Epithelial cell of proximal tubule (primary cell): ENCODE measurements around the gene MAP3K2. TPM values are rescaled to one million over a fixed set of nuclear protein-coding genes. Genes with fewer than 3 reads are reported as not detected.

Source experiments
- DNase-seq: peaks from one replicate; pipeline ENCODE4 v3.0.0-alpha.2; 2011; ENCODE audit warnings: low read depth
- H3K4me3 ChIP-seq: 2 replicates; pipeline ENCODE4 v1.5.1; 2011; ENCODE audit warnings: low read depth, mild to moderate bottlenecking, low read length
- total RNA-seq: library from RNA; depleted of rRNA; stranded (reverse); fragments of >200 nt; gene quantifications from 2 replicates; pipeline ENCODE4 v1.2.3, GENCODE V29; 2015
- TF ChIP-seq, protein P1 (sequence below): conservative IDR thresholded peaks from 2 replicates; pipeline ENCODE4 v1.5.1; 2012; ENCODE audit warnings: low read depth, mild to moderate bottlenecking, low read length

MAP3K2 gene
- total RNA-seq, 1 donor from 2014 or later = 22.4 TPM

GRCh38 chr2:127428815-127429109 is 41.0 kb upstream of the MAP3K2 start:
- TF ChIP-seq, protein P1, sequence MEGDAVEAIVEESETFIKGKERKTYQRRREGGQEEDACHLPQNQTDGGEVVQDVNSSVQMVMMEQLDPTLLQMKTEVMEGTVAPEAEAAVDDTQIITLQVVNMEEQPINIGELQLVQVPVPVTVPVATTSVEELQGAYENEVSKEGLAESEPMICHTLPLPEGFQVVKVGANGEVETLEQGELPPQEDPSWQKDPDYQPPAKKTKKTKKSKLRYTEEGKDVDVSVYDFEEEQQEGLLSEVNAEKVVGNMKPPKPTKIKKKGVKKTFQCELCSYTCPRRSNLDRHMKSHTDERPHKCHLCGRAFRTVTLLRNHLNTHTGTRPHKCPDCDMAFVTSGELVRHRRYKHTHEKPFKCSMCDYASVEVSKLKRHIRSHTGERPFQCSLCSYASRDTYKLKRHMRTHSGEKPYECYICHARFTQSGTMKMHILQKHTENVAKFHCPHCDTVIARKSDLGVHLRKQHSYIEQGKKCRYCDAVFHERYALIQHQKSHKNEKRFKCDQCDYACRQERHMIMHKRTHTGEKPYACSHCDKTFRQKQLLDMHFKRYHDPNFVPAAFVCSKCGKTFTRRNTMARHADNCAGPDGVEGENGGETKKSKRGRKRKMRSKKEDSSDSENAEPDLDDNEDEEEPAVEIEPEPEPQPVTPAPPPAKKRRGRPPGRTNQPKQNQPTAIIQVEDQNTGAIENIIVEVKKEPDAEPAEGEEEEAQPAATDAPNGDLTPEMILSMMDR = no peak
- DNase-seq = no peak
- H3K4me3 ChIP-seq = no peak overlapping the region

GRCh38 chr2:127428057-127428814 is 40.5 kb upstream of the MAP3K2 start:
- DNase-seq = no peak
- TF ChIP-seq, protein P1 = no peak
- H3K4me3 ChIP-seq = no peak overlapping the region

GRCh38 chr2:127427376-127428056 is 39.7 kb upstream of the MAP3K2 start:
- DNase-seq = no peak
- H3K4me3 ChIP-seq = no peak overlapping the region
- TF ChIP-seq, protein P1 = no peak

DNA sequence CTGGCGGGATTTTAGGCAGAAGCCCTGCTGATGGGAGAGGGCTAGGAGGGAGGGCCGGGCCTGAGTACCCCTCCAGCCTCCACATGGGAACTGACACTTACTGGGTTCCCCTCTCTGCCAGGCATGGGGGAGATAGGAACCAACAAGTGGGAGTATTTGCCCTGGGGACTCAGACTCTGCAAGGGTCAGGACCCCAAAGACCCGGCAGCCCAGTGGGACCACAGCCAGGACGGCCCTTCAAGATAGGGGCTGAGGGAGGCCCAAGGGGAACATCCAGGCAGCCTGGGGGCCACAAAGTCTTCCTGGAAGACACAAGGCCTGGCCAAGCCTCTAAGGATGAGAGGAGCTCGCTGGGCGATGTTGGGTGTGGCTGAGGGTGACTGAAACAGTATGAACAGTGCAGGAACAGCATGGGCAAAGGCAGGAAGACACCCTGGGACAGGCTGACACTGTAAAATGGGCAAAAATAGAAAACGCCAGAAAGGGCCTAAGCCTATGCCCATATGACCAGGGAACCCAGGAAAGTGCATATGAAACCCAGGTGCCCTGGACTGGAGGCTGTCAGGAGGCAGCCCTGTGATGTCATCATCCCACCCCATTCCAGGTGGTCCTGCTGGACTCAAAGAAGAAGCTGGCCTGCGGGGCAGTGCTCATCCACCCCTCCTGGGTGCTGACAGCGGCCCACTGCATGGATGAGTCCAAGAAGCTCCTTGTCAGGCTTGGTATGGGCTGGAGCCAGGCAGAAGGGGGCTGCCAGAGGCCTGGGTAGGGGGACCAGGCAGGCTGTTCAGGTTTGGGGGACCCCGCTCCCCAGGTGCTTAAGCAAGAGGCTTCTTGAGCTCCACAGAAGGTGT is 39.0 kb upstream of the MAP3K2 start:
- TF ChIP-seq, protein P1 = no peak
- no peak overlapping the region for H3K4me3 ChIP-seq
- no peak for DNase-seq

GRCh38 chr2:127425540-127426490 is 38.0 kb upstream of the MAP3K2 start:
- TF ChIP-seq, protein P1 = no peak
- DNase-seq = no peak
- no peak overlapping the region for H3K4me3 ChIP-seq
